Astrocyte (in vitro differentiated cells and primary cell): ENCODE results near the gene CCNB3. TPM values are rescaled to one million over a fixed set of nuclear protein-coding genes. Genes with fewer than 3 reads are reported as not detected.

Source experiments
- DNase-seq: peaks from one replicate; pipeline ENCODE4 v3.0.0-alpha.2; 2010; ENCODE audit warnings: low read depth
- FAIRE-seq: peaks from 2 replicates; lab custom pipeline; 2011; peaks lifted over from hg19 to GRCh38; lab: Jason Lieb, UNC
- H2AFZ ChIP-seq: 2 replicates; pipeline ENCODE4 v1.6.0; 2012; ENCODE audit warnings: low read depth, low read length, inconsistent platforms
- H3K27ac ChIP-seq: 2 replicates; pipeline ENCODE4 v1.5.1; 2011; ENCODE audit warnings: low read depth, low read length, inconsistent platforms
- H3K27me3 ChIP-seq: 2 replicates; pipeline ENCODE4 v1.6.0; 2011; ENCODE audit warnings: low read length, inconsistent platforms; ENCODE audit not compliant: insufficient read depth
- H3K36me3 ChIP-seq: 2 replicates; pipeline ENCODE4 v1.5.1; 2011; ENCODE audit warnings: low read length, inconsistent platforms; ENCODE audit not compliant: insufficient read depth
- H3K4me1 ChIP-seq: 2 replicates; pipeline ENCODE4 v1.5.1; 2011; ENCODE audit warnings: low read length, inconsistent platforms; ENCODE audit not compliant: insufficient read depth
- H3K4me2 ChIP-seq: 2 replicates; pipeline ENCODE4 v1.6.0; 2012; ENCODE audit warnings: low read length, inconsistent platforms
- H3K4me3 ChIP-seq: 2 replicates; pipeline ENCODE4 v1.5.1; 2011; ENCODE audit warnings: low read depth, mild to moderate bottlenecking, low read length, inconsistent platforms; ENCODE audit not compliant: insufficient read depth
- H3K79me2 ChIP-seq: 2 replicates; pipeline ENCODE4 v1.6.0; 2012; ENCODE audit warnings: mild to moderate bottlenecking, low read length, inconsistent platforms; ENCODE audit not compliant: insufficient read depth
- H3K9ac ChIP-seq: 2 replicates; pipeline ENCODE4 v1.6.0; 2012; ENCODE audit warnings: mild to moderate bottlenecking, low read length, inconsistent platforms
- H3K9me3 ChIP-seq: 2 replicates; pipeline ENCODE4 v1.5.1; 2012; ENCODE audit warnings: low read depth, mild to moderate bottlenecking, low read length, inconsistent platforms; ENCODE audit not compliant: insufficient read depth
- H4K20me1 ChIP-seq: 2 replicates; pipeline ENCODE4 v1.6.0; 2012; ENCODE audit warnings: low read length, inconsistent platforms; ENCODE audit not compliant: insufficient read depth
- H3K27ac Mint-ChIP-seq: one replicate; pipeline ENCODE4 v1.8.0; 2021; ENCODE audit warnings: mild to moderate bottlenecking, mixed read lengths; ENCODE audit not compliant: unreplicated experiment
- H3K27me3 Mint-ChIP-seq: one replicate; pipeline ENCODE4 v1.8.0; 2021; ENCODE audit warnings: low read depth, mixed read lengths; ENCODE audit not compliant: unreplicated experiment
- H3K36me3 Mint-ChIP-seq: one replicate; pipeline ENCODE4 v1.8.0; 2021; ENCODE audit warnings: low read depth, mixed read lengths; ENCODE audit not compliant: unreplicated experiment
- H3K4me1 Mint-ChIP-seq: one replicate; pipeline ENCODE4 v1.8.0; 2021; ENCODE audit warnings: low read depth, mixed read lengths; ENCODE audit not compliant: unreplicated experiment
- H3K4me3 Mint-ChIP-seq: one replicate; pipeline ENCODE4 v1.8.0; 2021; ENCODE audit warnings: mild to moderate bottlenecking, moderate library complexity, mixed read lengths; ENCODE audit not compliant: unreplicated experiment
- H3K9me3 Mint-ChIP-seq: one replicate; pipeline ENCODE4 v1.8.0; 2021; ENCODE audit warnings: mild to moderate bottlenecking, mixed read lengths; ENCODE audit not compliant: unreplicated experiment
- CTCF ChIP-seq: IDR thresholded peaks from 2 replicates; pipeline ENCODE4 v1.5.1; 2011; ENCODE audit warnings: low read depth, mild to moderate bottlenecking, inconsistent platforms, low read length, moderate library complexity; ENCODE audit not compliant: insufficient read depth
- EZH2 ChIP-seq: IDR thresholded peaks from 2 replicates; pipeline ENCODE4 v1.6.1; 2012; ENCODE audit warnings: mild to moderate bottlenecking, low read length, inconsistent platforms; ENCODE audit not compliant: insufficient read depth
- total RNA-seq: library from RNA; stranded (reverse); gene quantifications from 2 replicates; pipeline ENCODE4 v1.2.1, GENCODE V29; 2021

CCNB3 gene
- total RNA-seq, 1 donor from 2014 or later: 0.16 TPM

DNA sequence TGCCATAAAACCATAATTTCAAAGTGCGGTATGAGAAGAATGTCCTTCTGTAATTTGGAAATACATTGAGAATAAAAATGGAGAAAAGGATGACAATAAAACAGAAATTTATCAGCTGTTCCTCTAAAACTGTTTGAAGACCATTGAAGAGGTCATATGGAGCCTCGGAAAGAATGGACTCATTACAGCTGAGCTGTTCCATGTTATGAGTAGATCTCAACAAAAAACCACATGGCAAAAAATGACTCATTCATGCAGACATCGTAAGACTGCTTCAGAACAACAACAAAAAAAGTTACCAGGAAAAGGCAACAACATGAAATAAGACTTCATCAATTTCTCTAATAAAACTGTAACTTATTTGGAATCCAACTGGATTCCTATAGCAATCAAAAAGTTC lies 43.4 kb upstream of the CCNB3 start:
- TF ChIP-seq EZH2 (no peak), CTCF (no peak)
- no peak overlapping the region for H3K4me2 ChIP-seq
- H3K27me3 Mint-ChIP-seq: peaks cover 2% of the 10 kb centered on the region
- H3K4me1 Mint-ChIP-seq: no peaks in the 10 kb centered on the region
- no peak overlapping the region for H3K27ac ChIP-seq
- H3K4me1 ChIP-seq: no peaks in the 10 kb centered on the region
- FAIRE-seq (no peak), DNase-seq (no peak)
- H3K9ac ChIP-seq: no peak overlapping the region
- H3K36me3 ChIP-seq: no peaks in the 10 kb centered on the region
- H3K9me3 ChIP-seq: no peaks in the 10 kb centered on the region
- peaks cover 3% of the 10 kb centered on the region for H3K9me3 Mint-ChIP-seq
- no peak overlapping the region for H3K4me3 Mint-ChIP-seq
- H3K27me3 ChIP-seq: no peaks in the 10 kb centered on the region
- no peak overlapping the region for H2AFZ ChIP-seq
- no peak overlapping the region for H3K4me3 ChIP-seq
- H4K20me1 ChIP-seq: no peaks in the 10 kb centered on the region
- no peaks in the 10 kb centered on the region for H3K36me3 Mint-ChIP-seq
- no peak overlapping the region for H3K27ac Mint-ChIP-seq
- no peaks in the 10 kb centered on the region for H3K79me2 ChIP-seq

DNA sequence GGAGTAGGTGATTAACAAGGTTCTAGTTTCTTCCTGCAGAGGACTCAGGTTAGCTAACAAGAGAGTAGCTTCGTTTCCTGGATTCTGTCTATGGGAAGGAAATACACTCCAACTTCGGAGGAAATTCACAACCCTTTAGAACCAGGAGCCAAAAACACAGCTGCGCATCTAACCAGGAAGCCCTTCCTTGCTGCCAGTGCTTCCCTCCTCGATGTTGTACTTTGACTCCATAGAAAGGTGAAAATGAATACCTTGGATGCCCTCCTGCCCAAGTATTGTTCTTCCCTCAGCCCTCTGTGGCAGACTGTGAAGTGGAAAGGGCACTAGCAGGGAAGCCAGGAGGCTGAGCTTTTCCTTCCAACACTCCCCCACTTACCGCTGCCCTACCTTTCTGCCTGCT lies 38.8 kb upstream of the CCNB3 start:
- FAIRE-seq (no peak), DNase-seq (no peak)
- no peak overlapping the region for H3K27ac ChIP-seq
- H3K79me2 ChIP-seq: no peaks in the 10 kb centered on the region
- no peaks in the 10 kb centered on the region for H3K36me3 ChIP-seq
- no peak overlapping the region for H3K4me3 Mint-ChIP-seq
- no peak for TF ChIP-seq CTCF
- no peak for TF ChIP-seq EZH2
- H3K4me2 ChIP-seq: no peak overlapping the region
- no peaks in the 10 kb centered on the region for H3K9me3 Mint-ChIP-seq
- no peaks in the 10 kb centered on the region for H3K36me3 Mint-ChIP-seq
- H2AFZ ChIP-seq: no peak overlapping the region
- no peaks in the 10 kb centered on the region for H3K4me1 Mint-ChIP-seq
- peaks cover 2% of the 10 kb centered on the region for H3K27me3 Mint-ChIP-seq
- H4K20me1 ChIP-seq: no peaks in the 10 kb centered on the region
- no peak overlapping the region for H3K27ac Mint-ChIP-seq
- no peaks in the 10 kb centered on the region for H3K27me3 ChIP-seq
- H3K9ac ChIP-seq: no peak overlapping the region
- H3K4me1 ChIP-seq: no peaks in the 10 kb centered on the region
- H3K4me3 ChIP-seq: no peak overlapping the region
- no peaks in the 10 kb centered on the region for H3K9me3 ChIP-seq

GRCh38 chrX:50167366-50167765 lies 37.2 kb upstream of the CCNB3 start:
- DNase-seq (no peak), FAIRE-seq (no peak)
- H3K36me3 Mint-ChIP-seq: no peaks in the 10 kb centered on the region
- H3K4me1 Mint-ChIP-seq: no peaks in the 10 kb centered on the region
- Histone ChIP-seq H3K36me3 (no peaks in the 10 kb centered on the region), H3K4me1 (no peaks in the 10 kb centered on the region), H3K4me2 (no peak overlapping the region), H3K79me2 (no peaks in the 10 kb centered on the region), H3K27ac (no peak overlapping the region), H3K9me3 (no peaks in the 10 kb centered on the region), H3K4me3 (no peak overlapping the region), H3K9ac (no peak overlapping the region), H3K27me3 (no peaks in the 10 kb centered on the region), H4K20me1 (no peaks in the 10 kb centered on the region), H2AFZ (no peak overlapping the region)
- peaks cover 2% of the 10 kb centered on the region for H3K9me3 Mint-ChIP-seq
- no peak for TF ChIP-seq EZH2
- no peak for TF ChIP-seq CTCF
- peaks cover 2% of the 10 kb centered on the region for H3K27me3 Mint-ChIP-seq
- H3K4me3 Mint-ChIP-seq: no peak overlapping the region
- no peak overlapping the region for H3K27ac Mint-ChIP-seq
